Natural killer cell treated with Interleukin-12 subunit alpha and Interleukin-12 subunit beta and Interleukin-15 and Interleukin-18, amount 100 ng/mL, for 72 hours (primary cell): ENCODE results near the gene PRKCI. TPM values are rescaled to one million over a fixed set of nuclear protein-coding genes. Genes with fewer than 3 reads are reported as not detected.
"Not testable (repeated sequence)": the region's sequence is repeated elsewhere in the genome, so short reads cannot be mapped to it uniquely, and the experiment has no call there.

ENCODE experiments used
- ATAC-seq, 2 donors: fragments of 150-1000 bp; cut with Tn5 transposase in 1 of 2; sonication (Bioruptor Pico), chemical (Tn5 transposase) in 1 of 2; 2 replicates each; pipeline ENCODE4 v1.10.0; 2021
- DNase-seq: peaks from one replicate; pipeline ENCODE4 v3.0.0; 2022; ENCODE audit warnings: low spot score
- H3K27ac Mint-ChIP-seq, 2 donors: 1 replicate in 1 of 2; 2 replicates in 1 of 2; pipeline ENCODE4 v1.8.0; 2022; ENCODE audit warnings: mixed read lengths in 2 of 2, mild to moderate bottlenecking in 1 of 2, moderate library complexity in 1 of 2
- H3K27me3 Mint-ChIP-seq, 2 donors: 1 replicate in 1 of 2; 2 replicates in 1 of 2; pipeline ENCODE4 v1.8.0; 2022; ENCODE audit warnings: mixed read lengths in 2 of 2
- H3K36me3 Mint-ChIP-seq: one replicate; pipeline ENCODE4 v1.8.0; 2022; ENCODE audit warnings: mixed read lengths
- H3K4me1 Mint-ChIP-seq, 2 donors: 1 replicate in 1 of 2; 2 replicates in 1 of 2; pipeline ENCODE4 v1.8.0; 2022; ENCODE audit warnings: low read depth in 2 of 2, mixed read lengths in 2 of 2, mild to moderate bottlenecking in 1 of 2
- H3K4me3 Mint-ChIP-seq: one replicate; pipeline ENCODE4 v1.8.0; 2022; ENCODE audit warnings: mixed read lengths
- H3K9me3 Mint-ChIP-seq: 2 replicates; pipeline ENCODE4 v1.8.0; 2022; ENCODE audit warnings: mixed read lengths
- total RNA-seq, 2 donors: library from RNA; stranded (reverse); gene quantifications; one replicate each; pipeline ENCODE4 v1.2.3, GENCODE V29; 2022

PRKCI gene
- total RNA-seq, 2 donors from 2014 or later, result 12.4 to 26.3 TPM

DNA sequence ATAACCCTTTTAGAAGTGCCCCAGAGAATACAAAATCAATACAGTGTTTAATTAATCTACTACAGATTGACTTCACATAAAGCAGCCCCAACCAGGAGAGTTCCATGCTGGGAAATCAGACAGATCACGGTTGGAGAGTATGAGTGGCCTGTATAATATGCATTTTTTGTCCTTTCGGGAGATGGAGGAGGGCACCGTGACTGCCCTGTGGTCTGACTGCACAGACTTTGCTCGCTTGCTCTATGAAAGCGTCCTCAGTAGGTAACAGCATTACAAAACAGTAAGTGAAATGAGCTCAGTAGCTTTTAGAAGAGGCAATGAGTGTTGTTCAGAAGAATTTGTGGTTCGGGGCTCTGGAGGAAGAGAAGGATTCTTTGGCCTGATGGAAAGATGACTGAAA is 101.1 kb downstream of the PRKCI start:
- Mint-ChIP-seq H3K27ac (no peak overlapping the region), H3K9me3 (no peaks in the 10 kb centered on the region), H3K36me3 (no peaks in the 10 kb centered on the region), H3K27me3 (peaks cover 4 to 21% of the 10 kb centered on the region in 2 donors), H3K4me3 (no peak overlapping the region), H3K4me1 (peaks cover 6 to 11% of the 10 kb centered on the region in 2 donors)
- no peak for DNase-seq
- ATAC-seq, result no peak

GRCh38 chr3:170324962-170325361 is 102.7 kb downstream of the PRKCI start:
- DNase-seq (no peak), ATAC-seq (no peak)
- Mint-ChIP-seq H3K27ac (no peak overlapping the region), H3K4me3 (no peak overlapping the region), H3K9me3 (no peaks in the 10 kb centered on the region), H3K27me3 (peaks cover 4 to 23% of the 10 kb centered on the region in 2 donors), H3K36me3 (no peaks in the 10 kb centered on the region), H3K4me1 (peaks cover 6% of the 10 kb centered on the region in 2 donors)

DNA sequence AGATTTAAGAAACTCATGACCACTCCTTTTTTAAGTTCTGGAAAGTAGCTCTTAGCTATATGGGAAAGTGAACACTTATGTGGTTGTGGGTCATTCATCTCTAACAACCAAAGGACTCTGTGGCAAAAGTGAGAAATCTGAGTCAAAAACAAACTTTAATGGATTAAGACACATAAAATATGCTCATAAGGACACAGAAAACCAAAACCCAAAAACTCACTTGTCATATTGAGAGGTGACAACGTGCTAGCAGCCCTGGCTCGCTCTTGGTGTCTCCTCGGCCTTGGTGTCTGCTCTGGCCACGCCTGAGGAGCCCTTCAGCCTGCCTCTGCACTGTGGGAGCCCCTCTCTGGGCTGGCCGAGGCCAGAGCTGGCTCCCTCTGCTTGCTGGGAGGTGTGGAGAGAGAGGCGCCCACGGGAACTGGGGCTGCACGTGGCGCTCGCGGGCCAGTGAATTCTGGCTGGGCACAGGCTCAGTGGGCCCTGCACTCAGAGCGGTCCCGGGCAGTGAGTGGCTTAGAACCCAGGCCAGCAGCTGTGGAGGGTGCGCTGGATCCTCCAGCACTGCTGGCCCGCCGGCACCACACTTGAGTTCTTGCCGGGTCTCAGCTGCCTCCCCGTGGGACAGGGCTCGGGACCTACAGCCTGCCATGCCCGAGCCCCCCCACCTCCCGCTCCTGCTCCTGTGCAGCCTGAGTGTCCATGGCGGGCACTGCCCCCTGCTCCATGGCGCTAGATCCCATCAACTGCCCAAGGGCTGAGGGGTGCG is 105.0 kb downstream of the PRKCI start:
- H3K27me3 Mint-ChIP-seq, result peaks cover 4 to 18% of the 10 kb centered on the region in 2 donors
- ATAC-seq (peak; percentile 83 to 84), DNase-seq (peak; percentile 64)
- no peak overlapping the region for H3K27ac Mint-ChIP-seq
- H3K9me3 Mint-ChIP-seq, result no peaks in the 10 kb centered on the region
- no peak overlapping the region for H3K4me3 Mint-ChIP-seq
- H3K4me1 Mint-ChIP-seq, result peaks cover 6 to 9% of the 10 kb centered on the region in 2 donors
- H3K36me3 Mint-ChIP-seq, result no peaks in the 10 kb centered on the region

- ATAC-seq, DNase-seq, H3K4me1 Mint-ChIP-seq, H3K27ac Mint-ChIP-seq, H3K36me3 Mint-ChIP-seq, H3K9me3 Mint-ChIP-seq, H3K4me3 Mint-ChIP-seq: not testable (repeated sequence)
- peaks cover 7 to 12% of the 10 kb centered on the region in 2 donors for H3K27me3 Mint-ChIP-seq
Measured at GRCh38 chr3:170327868-170328548, 105.8 kb downstream of the PRKCI start.

DNA sequence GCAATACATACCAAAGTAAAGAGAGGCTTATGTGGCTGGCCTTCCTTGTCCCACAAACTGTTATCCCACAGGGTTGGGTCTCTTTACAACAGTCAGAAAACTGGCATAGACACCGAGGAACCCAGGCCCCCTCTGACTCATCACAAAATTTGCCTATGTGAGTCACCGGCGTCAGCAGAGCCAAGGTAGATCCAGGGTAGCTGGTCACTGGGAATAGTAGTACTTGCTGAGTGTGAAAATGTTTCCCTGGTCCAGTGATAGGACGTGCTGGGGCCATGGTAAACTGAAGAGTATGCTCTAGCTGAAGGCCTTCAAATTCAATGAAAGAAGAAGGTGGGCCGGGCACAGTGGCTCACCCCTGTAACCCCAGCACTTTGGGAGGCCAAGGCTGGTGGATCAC is 108.1 kb downstream of the PRKCI start:
- H3K4me1 Mint-ChIP-seq, result peaks cover 6 to 9% of the 10 kb centered on the region in 2 donors
- ATAC-seq, result no peak
- no peak for DNase-seq
- no peaks in the 10 kb centered on the region for H3K36me3 Mint-ChIP-seq
- no peaks in the 10 kb centered on the region for H3K9me3 Mint-ChIP-seq
- H3K27me3 Mint-ChIP-seq, result peaks cover 4 to 5% of the 10 kb centered on the region in 2 donors
- H3K27ac Mint-ChIP-seq, result no peak overlapping the region
- no peak overlapping the region for H3K4me3 Mint-ChIP-seq

GRCh38 chr3:170331143-170331542 is 108.9 kb downstream of the PRKCI start:
- no peak for ATAC-seq

GRCh38 chr3:170337420-170337819 is 115.2 kb downstream of the PRKCI start:
- Mint-ChIP-seq H3K9me3 (no peaks in the 10 kb centered on the region), H3K4me3 (no peak overlapping the region), H3K36me3 (peaks cover 5% of the 10 kb centered on the region), H3K27me3 (peaks cover 0 to 1% of the 10 kb centered on the region in 2 donors), H3K4me1 (no peaks in the 10 kb centered on the region), H3K27ac (no peak overlapping the region)
- DNase-seq (no peak), ATAC-seq (no peak)

More at GRCh38 chr3:170331143-170331542, 108.9 kb downstream of the PRKCI start:
- Mint-ChIP-seq H3K27ac (no peak overlapping the region), H3K4me3 (no peak overlapping the region), H3K36me3 (no peaks in the 10 kb centered on the region), H3K27me3 (peaks cover 4 to 5% of the 10 kb centered on the region in 2 donors), H3K9me3 (no peaks in the 10 kb centered on the region), H3K4me1 (peaks cover 6 to 9% of the 10 kb centered on the region in 2 donors)
- DNase-seq, result no peak

DNA sequence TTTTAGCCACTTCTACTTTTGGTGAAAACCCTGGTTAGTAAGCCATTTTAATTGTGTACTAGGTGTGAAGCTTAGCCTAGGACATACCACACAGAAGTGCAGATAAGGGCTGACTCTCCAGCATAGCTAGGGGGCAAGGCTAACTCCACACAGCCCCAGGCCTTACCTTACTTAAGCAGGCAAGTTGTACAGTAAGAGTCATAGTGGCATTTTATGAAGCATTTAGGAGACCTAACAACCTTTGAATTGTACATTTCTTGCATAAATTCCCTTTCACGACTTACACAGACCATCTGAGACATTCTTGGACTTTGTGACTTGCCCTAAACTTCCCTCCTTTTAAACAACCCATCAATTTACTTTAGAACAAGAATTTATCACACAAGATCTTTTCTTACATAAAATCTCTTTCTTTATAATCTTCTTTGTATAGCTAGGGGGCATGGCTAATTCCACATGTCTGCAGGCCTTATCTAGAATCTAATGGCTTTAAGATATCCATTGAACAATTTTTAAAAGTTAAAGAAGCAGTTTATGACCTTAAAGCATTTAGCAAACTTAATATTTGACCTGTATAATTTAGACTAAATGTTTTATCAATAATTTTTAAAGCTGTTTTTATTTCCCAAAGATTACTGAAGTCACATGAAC is 116.6 kb downstream of the PRKCI start:
- DNase-seq (no peak), ATAC-seq (no peak)
- no peak overlapping the region for H3K27ac Mint-ChIP-seq
- peaks cover 5% of the 10 kb centered on the region for H3K36me3 Mint-ChIP-seq
- H3K9me3 Mint-ChIP-seq, result no peaks in the 10 kb centered on the region
- H3K4me3 Mint-ChIP-seq, result no peak overlapping the region
- no peaks in the 10 kb centered on the region for H3K4me1 Mint-ChIP-seq
- H3K27me3 Mint-ChIP-seq, result no peaks in the 10 kb centered on the region

- not testable (repeated sequence) for H3K4me3 Mint-ChIP-seq, H3K27ac Mint-ChIP-seq, DNase-seq, H3K9me3 Mint-ChIP-seq, H3K4me1 Mint-ChIP-seq, H3K36me3 Mint-ChIP-seq, ATAC-seq, H3K27me3 Mint-ChIP-seq
Measured at GRCh38 chr3:170342273-170342672, 120.0 kb downstream of the PRKCI start.

- not testable (repeated sequence) for ATAC-seq, H3K4me3 Mint-ChIP-seq, H3K27me3 Mint-ChIP-seq, H3K36me3 Mint-ChIP-seq, H3K27ac Mint-ChIP-seq, DNase-seq, H3K4me1 Mint-ChIP-seq, H3K9me3 Mint-ChIP-seq
Measured at GRCh38 chr3:170343859-170344258, 121.6 kb downstream of the PRKCI start.

DNA sequence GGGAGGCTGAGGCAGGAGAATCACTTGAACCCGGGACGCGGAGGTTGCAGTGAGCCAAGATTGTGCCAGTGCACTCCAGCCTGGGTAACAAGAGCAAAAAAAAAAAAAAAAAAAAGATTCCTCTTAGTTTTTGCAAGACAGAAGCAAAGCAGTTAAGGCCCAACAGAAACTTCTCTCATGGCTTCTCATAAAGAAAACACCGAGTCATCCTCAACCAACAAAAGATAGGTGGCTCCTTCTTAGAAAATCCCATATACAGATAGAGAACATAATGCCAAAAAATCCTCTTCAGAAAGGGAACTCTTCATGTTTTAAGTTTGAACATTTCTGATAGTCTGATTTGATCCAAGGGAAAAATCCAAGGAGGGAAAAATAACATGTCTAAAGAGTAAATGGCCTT is 122.7 kb downstream of the PRKCI start:
- Mint-ChIP-seq H3K27ac (no peak overlapping the region), H3K9me3 (no peaks in the 10 kb centered on the region), H3K4me1 (peaks cover 1 to 3% of the 10 kb centered on the region in 2 donors), H3K36me3 (no peaks in the 10 kb centered on the region), H3K4me3 (no peak overlapping the region), H3K27me3 (no peaks in the 10 kb centered on the region)
- ATAC-seq, result no peak
- DNase-seq, result no peak

DNA sequence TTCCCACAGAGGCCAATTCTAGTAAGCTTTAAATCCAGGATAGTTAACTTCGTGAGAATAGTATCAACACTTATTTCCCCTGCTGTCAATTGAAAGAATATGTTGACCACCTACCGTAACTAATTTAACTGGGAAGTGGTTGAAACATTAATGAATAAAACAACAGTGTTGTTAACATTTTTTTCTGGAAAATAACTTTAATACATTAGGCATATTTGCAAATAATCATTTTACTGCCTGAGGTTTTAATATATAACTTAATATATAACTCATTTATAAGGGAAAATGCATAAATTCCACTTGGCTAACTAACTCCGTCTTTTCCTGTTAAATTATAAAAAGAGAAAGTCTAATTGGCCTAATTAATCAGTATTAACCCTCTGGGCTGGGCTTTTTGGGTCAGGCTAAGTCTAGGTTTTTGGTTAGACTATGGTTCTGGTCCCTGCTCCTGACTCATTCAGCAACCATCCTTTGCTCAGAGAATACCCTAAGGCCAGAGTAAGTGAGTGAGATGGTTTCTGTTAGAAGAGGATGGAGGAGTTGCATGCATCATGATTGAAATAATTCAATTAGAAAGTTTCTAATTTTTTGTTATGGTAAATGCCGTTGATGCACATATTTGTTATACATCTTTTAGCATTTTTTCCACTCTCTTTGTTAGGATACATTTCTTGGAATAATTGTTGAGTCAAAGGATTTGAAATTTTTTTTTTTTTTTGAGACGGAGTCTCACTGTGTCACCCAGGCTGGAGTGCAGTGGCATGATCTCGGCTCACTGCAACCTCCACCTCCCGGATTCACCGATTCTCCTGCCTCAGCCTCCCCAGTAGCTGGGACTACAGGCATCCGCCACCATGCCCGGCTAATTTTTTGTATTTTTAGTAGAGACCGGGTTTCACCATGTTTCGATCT is 124.5 kb downstream of the PRKCI start:
- no peaks in the 10 kb centered on the region for H3K27me3 Mint-ChIP-seq
- H3K4me3 Mint-ChIP-seq, result no peak overlapping the region
- no peaks in the 10 kb centered on the region for H3K36me3 Mint-ChIP-seq
- no peak overlapping the region for H3K27ac Mint-ChIP-seq
- H3K9me3 Mint-ChIP-seq, result no peaks in the 10 kb centered on the region
- DNase-seq (no peak), ATAC-seq (no peak)
- peaks cover 6 to 9% of the 10 kb centered on the region in 2 donors for H3K4me1 Mint-ChIP-seq
